HT-29 (cell line): ENCODE measurements around the gene RIMBP3C. TPM values are rescaled to one million over a fixed set of nuclear protein-coding genes. Genes with fewer than 3 reads are reported as not detected.
"Not testable (repeated sequence)": the region's sequence is repeated elsewhere in the genome, so short reads cannot be mapped to it uniquely, and the experiment has no call there.

ENCODE experiments used
- DNase-seq: peaks from one replicate; pipeline ENCODE4 v3.0.0-alpha.2; 2015; ENCODE audit warnings: low spot score
- total RNA-seq: library from RNA; depleted of rRNA; stranded (reverse); fragments of >200 nt; shearing (Covaris generic); gene quantifications from 2 replicates; pipeline ENCODE4 v1.2.3, GENCODE V29; 2014; rRNA removed

RIMBP3C gene, protein sequence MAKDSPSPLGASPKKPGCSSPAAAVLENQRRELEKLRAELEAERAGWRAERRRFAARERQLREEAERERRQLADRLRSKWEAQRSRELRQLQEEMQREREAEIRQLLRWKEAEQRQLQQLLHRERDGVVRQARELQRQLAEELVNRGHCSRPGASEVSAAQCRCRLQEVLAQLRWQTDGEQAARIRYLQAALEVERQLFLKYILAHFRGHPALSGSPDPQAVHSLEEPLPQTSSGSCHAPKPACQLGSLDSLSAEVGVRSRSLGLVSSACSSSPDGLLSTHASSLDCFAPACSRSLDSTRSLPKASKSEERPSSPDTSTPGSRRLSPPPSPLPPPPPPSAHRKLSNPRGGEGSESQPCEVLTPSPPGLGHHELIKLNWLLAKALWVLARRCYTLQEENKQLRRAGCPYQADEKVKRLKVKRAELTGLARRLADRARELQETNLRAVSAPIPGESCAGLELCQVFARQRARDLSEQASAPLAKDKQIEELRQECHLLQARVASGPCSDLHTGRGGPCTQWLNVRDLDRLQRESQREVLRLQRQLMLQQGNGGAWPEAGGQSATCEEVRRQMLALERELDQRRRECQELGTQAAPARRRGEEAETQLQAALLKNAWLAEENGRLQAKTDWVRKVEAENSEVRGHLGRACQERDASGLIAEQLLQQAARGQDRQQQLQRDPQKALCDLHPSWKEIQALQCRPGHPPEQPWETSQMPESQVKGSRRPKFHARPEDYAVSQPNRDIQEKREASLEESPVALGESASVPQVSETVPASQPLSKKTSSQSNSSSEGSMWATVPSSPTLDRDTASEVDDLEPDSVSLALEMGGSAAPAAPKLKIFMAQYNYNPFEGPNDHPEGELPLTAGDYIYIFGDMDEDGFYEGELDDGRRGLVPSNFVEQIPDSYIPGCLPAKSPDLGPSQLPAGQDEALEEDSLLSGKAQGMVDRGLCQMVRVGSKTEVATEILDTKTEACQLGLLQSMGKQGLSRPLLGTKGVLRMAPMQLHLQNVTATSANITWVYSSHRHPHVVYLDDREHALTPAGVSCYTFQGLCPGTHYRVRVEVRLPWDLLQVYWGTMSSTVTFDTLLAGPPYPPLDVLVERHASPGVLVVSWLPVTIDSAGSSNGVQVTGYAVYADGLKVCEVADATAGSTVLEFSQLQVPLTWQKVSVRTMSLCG (N-terminal part only)
- 0.03 TPM in 1 of 2 replicates, not detected in the other for total RNA-seq

DNA sequence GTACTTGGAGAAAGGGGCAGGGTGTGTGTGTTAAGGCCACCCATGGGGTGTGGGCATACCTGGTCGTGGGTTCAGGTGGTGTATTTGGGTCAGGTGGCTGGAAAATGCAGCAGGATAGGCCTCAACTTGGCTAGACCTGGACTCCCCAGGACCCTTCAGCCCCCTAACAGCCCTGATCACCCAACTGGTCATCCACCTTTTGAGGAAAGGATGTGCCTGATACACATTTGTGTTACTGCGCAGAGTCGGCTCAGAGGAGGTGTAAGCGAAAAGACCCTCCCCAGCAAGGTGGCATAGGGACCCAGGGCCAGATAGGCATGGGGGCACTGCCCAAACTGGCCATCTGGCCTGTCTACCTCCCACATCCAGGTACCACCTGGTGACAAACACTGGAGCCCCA, at the start of gene RIMBP3C:
TSS of gene RIMBP3C (minus strand) at position 101 of the 400 bp plus-strand sequence. CDS start 485 bp downstream, outside the sequence.
- not testable (repeated sequence) for DNase-seq

DNA sequence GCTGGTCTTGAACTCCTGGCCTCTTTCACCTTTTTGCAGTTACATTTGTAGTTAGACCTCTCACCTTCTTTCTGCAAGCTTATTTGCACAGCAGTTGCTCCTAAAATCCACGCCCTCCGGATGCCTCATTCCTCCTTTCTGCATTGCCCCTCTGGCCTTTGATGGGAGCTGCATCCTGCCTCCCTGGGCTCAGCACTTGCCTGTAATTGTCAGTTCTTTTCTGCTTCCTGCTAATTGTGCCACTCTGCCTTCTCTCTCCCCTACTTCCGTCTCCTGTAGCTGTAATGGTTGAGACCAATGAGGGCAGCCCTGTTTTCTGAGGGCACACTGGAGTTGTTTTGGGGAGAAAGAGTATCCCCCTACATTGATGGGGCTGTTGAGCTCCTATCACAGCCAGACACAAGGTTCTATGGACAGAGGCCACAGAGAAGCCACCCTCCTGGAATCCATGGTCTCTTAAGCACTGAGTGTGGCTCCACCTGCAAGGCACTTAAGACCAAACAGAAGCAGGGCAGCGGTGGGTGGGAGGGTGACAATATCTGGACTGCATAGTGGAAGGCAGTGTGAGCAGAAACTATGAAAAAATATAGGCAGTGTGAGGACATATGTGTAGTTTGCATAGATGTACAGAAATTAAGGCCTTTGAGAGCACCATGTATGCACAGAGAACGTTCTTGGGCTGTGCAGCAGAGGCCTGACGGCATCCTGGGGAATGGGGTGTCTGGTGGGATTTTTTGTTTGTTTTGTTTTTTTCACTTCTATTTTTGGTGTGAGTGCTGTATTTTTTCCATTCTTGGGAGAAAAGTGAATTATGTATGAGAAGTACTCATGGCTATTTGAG, 48.0 kb upstream of the RIMBP3C start:
- no peak for DNase-seq

DNA sequence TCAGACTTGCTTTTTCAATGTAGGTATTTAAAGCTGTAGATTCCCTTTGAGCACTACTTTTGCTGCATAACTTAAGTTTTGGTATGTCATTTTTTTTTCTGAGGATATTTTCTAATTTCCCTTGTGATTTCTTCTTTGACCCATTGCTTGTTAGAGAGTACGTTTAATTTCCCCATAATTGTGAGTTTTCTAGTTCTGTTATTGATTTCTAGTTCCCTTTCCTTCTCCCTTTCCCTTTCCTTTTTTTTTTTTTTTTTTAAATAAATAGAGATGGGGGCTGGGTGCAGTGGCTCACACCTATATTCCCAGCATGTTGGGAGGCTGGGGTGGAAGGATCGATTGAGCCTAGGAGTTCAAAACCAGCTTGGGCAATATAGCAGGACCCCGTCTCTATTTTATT, 47.0 kb upstream of the RIMBP3C start:
- no peak for DNase-seq

DNA sequence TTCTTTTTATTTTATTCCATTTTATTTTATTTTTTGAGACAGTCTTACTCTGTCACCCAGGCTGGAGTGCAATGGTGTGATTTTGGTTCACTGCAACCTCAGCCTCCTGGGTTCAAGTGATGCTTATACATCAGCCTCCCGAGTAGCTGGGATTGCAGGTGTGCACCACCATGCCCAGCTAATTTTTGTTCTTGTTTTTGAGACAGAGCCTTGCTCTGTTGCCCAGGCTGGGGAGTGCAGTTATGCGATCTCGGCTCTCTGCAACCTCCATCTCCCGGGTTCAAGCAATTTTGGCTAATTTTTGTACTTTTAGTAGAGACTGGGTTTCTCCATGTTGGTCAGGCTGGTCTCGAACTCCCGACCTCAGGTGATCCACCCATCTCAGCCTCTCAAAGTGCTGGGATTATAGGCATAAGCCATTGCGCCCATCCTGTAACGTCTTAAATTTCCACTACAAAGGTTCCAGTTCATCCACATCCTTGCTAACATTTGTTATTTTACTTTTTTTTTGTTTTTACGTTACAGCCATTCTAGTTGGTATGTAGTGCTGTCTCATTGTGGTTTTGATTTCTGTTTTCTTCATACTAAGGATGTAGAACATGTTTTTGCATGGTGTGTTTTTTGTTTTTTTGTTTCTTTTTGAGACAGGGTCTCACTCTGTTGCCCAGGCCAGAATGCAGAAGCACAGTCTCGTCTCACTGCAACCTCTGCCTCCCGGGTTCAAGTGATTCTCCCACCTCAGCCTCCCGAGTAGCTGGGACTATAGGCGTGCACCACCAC, 45.3 kb upstream of the RIMBP3C start:
- DNase-seq: not testable (repeated sequence)

DNA sequence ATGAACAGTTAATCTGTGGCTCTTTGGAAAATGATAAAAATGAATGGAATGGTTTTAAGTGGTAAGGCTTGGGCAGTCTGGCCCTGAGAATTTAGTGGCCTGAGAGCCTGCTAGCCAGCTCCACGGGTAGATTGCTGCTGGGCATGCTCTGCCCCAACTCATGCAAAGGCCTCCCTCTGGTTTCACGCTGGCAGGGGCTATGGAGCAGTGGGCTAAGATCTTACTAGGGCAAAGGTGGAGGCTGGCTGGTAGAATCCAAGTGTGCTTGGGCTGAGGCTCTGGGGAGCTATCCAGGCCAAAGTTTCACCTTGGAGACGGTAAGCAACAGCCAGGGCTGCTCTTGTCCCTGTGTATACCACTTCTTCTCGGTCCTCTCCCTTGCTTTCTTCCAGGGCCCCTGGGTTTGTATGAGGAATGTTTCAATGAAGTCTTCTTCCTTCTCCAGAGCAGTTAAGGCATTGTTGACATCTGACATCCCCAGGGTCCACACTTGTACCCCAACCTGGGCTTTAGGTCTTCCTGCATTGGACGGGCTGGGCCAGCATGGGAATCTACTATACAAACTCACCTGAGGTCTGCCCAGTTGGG, 43.7 kb upstream of the RIMBP3C start:
- DNase-seq: no peak

DNA sequence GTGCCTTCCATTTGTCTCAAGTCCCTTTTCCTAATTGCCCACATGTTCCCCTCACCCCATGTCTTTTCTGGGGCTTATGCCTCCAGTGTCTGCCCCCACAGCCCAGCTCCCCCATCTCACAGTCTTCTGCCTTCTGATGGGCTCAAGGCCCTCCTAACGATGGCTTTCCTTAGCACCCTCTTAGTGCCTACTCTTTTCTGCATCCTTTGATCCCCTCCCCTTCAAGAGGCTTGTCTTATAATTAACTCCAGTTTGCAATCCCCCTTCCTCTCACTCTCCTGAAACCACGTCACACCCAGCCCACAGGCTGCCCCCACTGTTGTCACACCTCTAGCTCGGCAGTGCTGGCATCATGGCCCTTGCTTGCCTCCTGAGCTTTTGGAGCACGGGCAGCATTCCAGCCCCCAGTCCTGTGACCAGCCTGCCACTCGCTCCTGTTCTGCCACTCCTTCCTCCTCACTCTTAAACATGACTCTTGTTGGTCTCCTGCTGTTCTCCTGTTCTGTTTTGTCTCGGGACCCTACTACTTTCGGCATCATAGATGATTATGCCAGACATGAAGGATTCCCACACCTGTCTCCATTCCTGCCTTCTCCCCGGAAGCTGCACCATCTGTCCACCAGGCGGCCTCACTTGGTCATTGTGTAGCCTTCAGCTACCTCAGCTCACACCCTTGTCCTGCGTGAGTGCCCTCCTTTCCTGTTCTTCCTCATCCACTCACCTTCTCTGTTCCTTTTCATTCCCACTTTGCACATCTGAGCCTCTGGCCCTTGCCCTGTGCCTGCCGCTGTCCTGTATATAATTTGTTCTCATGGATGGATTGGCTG, 42.4 kb upstream of the RIMBP3C start:
- peak; percentile 38 for DNase-seq

DNA sequence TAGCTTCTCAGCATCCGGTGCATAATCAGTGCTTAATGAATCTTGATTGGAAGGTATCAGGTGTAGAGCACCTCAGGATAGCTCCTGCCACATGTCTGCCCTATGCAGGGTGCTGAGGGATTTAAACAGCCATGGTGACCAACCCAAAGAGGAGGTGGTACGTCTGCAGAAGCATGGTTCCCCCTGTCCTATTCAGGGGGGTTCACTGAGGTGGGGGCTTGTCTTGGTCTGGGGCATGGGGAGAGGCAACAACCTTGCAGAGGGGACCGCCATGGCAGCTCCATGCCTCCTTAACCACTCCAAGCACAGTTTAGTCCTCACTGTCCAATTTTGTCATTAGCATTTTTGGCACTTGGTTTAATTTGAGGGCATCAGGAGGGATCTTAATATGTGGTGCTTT, 41.2 kb upstream of the RIMBP3C start:
- no peak for DNase-seq

DNA sequence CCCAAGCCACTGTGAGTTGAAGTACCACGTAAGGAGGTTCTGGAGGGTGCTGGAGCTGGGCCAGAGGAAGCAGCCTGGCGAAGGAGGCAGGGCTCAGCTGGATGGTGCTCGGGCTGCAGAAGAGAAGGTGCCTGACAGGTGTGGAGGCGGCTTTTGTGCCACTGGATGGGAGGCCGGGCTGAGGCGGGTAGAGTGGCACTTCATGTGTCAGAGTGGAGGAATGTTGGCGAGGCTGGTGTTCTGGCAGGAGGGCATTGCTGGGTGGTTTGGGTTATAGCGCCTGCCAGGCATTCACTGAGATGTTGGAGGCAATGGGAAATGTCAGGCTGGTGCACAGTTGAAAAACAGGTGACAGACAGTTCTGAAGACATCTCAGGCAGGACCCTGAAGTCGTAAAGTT, 40.4 kb upstream of the RIMBP3C start:
- DNase-seq: no peak

DNA sequence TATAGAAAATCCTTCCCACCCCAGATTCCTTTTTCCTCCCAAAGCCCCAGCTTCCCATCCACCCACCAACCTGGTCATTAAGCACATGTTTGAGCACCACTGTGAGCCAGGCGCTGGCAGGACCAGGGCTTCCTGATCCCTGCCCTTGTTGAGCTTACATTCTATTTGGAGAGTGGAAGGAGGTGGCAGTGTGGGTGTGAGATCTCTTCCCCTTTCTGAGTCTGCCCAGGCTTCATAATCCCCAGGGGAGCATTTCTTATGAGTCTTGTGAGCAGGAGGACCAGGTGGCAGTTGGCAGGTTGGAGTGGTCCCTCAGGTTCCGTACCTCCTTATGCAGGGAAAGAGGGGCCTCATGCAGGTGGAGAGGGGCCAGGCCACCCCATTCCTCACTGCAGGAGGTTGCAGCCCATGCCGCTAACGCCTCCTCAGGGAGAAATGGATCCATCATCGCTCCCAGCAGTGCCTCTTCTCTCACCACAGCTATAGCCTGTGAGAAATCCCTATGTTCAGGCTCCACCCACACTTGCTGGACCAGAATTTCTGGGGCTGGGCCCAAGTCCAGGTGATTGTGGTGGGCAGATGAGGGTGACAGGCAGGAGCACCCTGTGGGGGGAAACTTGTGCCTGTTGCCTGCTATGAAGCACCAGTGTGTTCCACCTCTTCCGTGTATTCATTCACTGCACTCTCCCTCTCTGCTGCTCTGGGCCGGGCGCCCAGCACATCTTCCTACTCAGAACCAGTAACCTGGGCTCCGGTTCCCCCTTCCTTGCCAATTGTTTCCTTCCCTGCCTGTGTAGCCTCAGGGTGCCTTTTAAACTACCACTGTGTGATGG, 39.8 kb upstream of the RIMBP3C start:
- no peak for DNase-seq

DNA sequence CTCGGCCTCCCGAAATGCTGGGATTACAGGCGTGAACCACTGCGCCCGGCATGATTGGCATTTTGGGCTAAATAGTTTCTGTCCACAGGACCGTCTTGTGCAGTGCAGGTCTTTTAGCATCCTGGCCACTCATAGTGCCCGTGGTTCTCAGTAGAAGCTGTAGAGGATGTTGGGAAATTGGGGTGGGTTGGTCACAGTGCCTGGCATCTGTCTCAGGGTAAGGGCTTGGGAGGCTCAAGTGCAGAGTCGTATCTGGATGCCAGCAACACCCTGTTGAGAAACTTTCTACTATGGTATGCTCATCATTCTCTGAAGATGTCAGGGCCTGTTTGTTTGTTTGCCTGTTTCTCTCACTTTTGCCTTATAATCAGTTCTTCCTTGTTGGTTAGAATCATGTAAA, 38.1 kb upstream of the RIMBP3C start:
- DNase-seq: no peak

DNA sequence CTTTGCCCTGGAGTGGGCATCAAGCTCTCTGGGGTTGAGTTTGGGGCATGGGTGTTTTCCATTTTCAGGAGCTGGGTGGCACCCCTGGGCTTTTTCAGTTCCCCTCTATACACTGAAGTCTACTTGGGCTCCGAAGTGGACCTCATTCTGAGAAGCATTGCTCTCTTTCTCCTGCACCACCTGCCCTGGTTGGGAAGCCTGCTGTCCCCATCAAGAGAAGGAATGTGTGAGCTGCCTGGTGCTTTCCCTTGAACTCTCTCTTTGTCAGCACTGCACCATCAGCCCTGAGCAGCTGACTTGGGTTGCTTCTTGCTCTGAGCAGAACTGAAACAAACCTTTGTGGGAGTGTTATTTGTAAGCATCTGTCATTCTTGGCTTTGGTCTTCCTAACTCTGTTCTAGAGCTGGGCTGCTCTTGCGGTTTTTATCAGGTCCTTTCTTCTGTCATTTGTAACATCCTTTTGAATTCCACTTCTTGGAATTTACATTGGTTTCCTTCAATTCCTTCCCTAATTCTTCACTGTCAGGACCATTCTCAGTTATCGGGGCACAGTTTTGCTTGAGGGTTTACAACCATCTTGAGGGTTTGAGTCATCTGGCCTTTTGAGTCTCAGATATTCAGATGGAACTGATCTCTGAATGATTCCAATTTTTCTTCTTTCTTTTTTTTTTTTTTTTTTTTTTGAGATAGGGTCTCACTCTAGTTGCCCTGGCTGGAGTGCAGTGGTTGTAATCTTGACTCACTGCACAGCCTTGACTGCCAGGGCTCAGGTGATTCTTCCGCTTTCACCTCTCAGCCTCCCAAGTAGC, 36.7 kb upstream of the RIMBP3C start:
- DNase-seq: no peak

DNA sequence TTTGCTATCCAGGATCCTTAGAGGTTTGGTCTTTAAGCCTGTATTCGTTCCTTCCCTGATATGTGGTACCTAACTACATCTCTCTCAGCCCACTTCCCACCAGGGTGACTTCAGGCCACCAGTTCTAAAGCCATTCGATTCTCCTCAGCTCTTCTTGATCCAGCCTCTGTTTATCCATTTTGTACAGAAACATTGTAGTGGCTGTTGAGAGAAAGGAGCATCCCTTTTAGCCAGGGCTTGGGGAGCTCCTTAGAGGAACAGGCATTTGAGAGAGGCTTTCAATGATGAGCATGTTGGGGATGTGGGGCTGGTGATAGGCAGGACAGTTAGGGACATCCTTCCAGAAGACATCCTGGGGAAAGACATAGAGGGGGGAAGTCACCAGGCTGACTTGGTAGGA, 34.1 kb upstream of the RIMBP3C start:
- DNase-seq: no peak

DNA sequence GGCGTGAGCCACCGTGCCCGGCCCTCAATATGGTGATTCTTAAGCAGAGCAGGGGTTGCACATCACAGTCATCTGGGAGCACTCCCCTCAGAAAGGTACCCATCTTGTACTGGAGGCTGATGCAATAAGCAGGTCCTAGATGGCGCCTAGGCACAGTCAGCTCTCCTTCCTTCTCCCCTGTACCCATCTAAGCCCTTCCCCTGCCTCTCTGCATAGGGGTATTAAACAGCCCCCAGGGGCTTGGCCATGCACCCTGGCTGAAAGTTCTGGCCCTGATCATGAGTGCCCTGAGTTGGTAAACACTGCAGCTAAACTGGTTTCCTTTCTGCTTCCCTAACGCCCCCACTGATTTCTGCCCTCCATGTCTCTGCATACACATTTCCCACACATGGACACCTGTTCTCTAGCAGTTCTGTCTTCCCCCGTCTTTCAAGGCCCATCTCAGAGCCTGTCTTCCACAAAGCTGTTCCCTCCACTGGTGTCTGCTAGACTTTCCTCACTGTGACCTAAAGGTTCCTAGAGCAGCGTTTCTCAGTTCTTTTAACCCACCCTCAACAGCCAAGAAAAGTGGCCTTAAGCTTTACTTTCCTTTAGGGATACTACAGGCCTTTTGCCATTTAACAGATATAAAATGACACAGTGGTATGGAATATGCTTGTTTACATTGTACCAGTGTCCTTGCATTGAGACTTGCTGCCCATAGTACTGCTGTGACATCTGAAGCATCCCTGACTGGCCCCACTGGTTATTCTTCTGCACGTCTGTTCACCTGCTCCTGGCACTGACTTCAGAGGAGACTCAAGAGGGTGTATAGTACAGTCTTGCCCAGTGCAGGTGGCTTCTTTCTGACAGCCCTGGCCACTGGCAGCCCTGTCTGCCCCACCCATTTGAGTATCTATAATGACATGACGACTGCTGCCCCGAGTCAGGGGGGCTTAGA, 31.8 kb upstream of the RIMBP3C start:
- no peak for DNase-seq

DNA sequence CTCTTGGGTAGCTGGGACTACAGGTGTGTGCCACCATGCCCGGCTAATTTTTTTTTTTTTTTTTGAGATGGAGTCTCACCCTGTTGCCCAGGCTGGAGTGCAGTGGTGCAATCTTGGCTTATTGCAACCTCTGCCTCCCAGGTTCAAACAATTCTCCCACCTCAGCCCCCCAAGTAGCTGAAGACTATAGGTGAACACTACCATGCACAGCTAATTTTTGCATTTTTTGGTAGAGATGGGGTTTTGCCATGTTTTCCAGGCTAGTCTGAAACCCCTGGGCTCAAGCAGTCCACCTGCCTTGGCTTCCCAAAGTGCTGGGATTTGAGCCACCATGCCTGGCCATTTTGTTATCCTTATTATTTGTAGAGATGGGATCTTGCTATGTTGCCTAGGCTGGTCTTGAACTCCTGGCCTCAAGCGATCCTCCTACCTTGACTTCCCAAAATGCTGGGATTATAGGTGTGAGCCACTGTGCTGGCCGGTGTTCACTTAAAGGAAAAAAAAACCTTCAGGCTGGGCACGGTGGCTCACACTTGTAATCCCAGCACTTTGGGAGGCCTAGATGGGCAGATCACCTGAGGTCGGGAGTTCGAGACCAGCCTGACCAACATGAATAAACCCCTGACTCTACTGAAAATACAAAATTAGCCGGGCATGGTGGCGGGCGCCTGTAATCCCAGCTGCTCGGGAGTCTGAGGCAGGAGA, 29.9 kb upstream of the RIMBP3C start:
- DNase-seq: not testable (repeated sequence)

DNA sequence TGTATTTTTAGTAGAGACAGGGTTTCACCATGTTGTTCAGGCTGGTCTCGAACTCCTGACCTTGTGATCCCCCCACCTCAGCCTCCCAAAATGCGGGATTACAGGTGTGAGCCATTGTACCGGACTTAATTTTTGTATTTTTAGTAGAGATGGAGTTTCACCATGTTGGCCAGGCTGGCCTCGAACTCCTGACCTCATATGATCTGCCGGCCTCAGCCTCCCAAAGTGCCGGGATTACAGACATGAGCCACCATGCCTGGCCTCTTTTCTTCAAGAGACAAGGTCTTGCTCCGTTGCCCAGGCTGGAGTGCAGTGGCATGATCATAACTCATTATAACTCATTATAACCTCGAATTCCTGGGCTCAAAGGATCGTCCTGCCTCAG, 29.4 kb upstream of the RIMBP3C start:
- DNase-seq: not testable (repeated sequence)
